Measurements from ENCODE around the gene KAZN. TPM values are rescaled to one million over a fixed set of nuclear protein-coding genes. Genes with fewer than 3 reads are reported as not detected.

Gene KAZN
- total and polyA plus RNA-seq, 8 donors, result 1.2 to 50.7 (median 6.8) TPM

- H3K9me3 ChIP-seq, result no peaks in the 10 kb centered on the region
These were observed 489.9 kb downstream of the KAZN start for GRCh38 chr1:15088281-15088971.

GRCh38 chr1:15089258-15089992 lies 490.9 kb downstream of the KAZN start:
- H3K4me1 ChIP-seq, result peaks cover 14 to 33% (median 29%) of the 10 kb centered on the region in 4 donors
- TF ChIP-seq CTCF (IDR thresholded peaks at IDR 0.05), result no peak
- no peak for TF ChIP-seq POLR2AphosphoS5 (IDR thresholded peaks at IDR 0.05)
- TF ChIP-seq POLR2A (IDR thresholded peaks at IDR 0.05), result no peak
- no peak for TF ChIP-seq EP300 (IDR thresholded peaks at IDR 0.05)
- 23 to 45% (median 39%) methylated on average over 4 of the region's 4 CpGs for WGBS, 5 donors
- H3K27ac ChIP-seq, result peak overlapping the region; percentile 28 to 77 (median 60)
- intact Hi-C loops (cut with DNase I; ENCODE audit: low total_unique reads), result no loop called here
- no peak overlapping the region for H3K4me3 ChIP-seq
- no peaks in the 10 kb centered on the region for H3K36me3 ChIP-seq
- H3K9me3 ChIP-seq, result no peaks in the 10 kb centered on the region
- DNase-seq, result peak; percentile 40 to 73
- no peaks in the 10 kb centered on the region for H3K27me3 ChIP-seq

More at GRCh38 chr1:15088281-15088971, 489.9 kb downstream of the KAZN start:
- WGBS, 5 donors, result 50 to 60% (median 52%) methylated on average over 16 of the region's 16 CpGs
- intact Hi-C loops (cut with DNase I; ENCODE audit: low total_unique reads), result no loop called here
- Histone ChIP-seq H3K4me1 (peaks cover 14 to 33% (median 29%) of the 10 kb centered on the region in 4 donors), H3K36me3 (no peaks in the 10 kb centered on the region), H3K27me3 (no peaks in the 10 kb centered on the region), H3K27ac (peak overlapping the region; percentile 28 to 77 (median 52)), H3K4me3 (no peak overlapping the region)
- no peak for TF ChIP-seq POLR2A (IDR thresholded peaks at IDR 0.05)
- DNase-seq, result peak in 1 of 2 donors; percentile 81

- Histone ChIP-seq H3K27me3 (no peaks in the 10 kb centered on the region), H3K4me3 (no peak overlapping the region), H3K4me1 (peaks cover 14 to 33% (median 29%) of the 10 kb centered on the region in 4 donors), H3K9me3 (no peaks in the 10 kb centered on the region), H3K27ac (peak overlapping the region; percentile 25 to 77 (median 60)), H3K36me3 (no peaks in the 10 kb centered on the region)
- 13 to 43% (median 18%) methylated on average over 12 to 13 of the region's 13 CpGs for WGBS, 5 donors
- intact Hi-C loops (cut with DNase I; ENCODE audit: low total_unique reads), result no loop called here
- TF ChIP-seq EP300 (IDR thresholded peaks at IDR 0.05) (no peak), POLR2AphosphoS5 (IDR thresholded peaks at IDR 0.05) (peak in 2 of 3 donors; percentile 28 to 80), CTCF (IDR thresholded peaks at IDR 0.05) (no peak), POLR2A (IDR thresholded peaks at IDR 0.05) (peak in 1 of 4 donors; percentile 6)
- peak; percentile 95 to 96 for DNase-seq
These were observed 491.9 kb downstream of the KAZN start for GRCh38 chr1:15090373-15090772.

- 87 to 93% (median 90%) methylated on average over 12 to 16 of the region's 16 CpGs for WGBS, 5 donors
- Histone ChIP-seq H3K27ac (no peak overlapping the region), H3K27me3 (peaks cover 0 to 8% (median 0%) of the 10 kb centered on the region in 3 donors), H3K36me3 (no peaks in the 10 kb centered on the region), H3K4me1 (peaks cover 7 to 19% (median 18%) of the 10 kb centered on the region in 4 donors), H3K9me3 (no peaks in the 10 kb centered on the region), H3K4me3 (no peak overlapping the region)
- no peak for DNase-seq
- intact Hi-C loops (cut with DNase I; ENCODE audit: low total_unique reads), result no loop called here
- TF ChIP-seq POLR2A (IDR thresholded peaks at IDR 0.05), result no peak
- TF ChIP-seq EP300 (IDR thresholded peaks at IDR 0.05), result no peak
- TF ChIP-seq CTCF (IDR thresholded peaks at IDR 0.05), result no peak
- no peak for TF ChIP-seq POLR2AphosphoS5 (IDR thresholded peaks at IDR 0.05)
These were observed 495.6 kb downstream of the KAZN start for GRCh38 chr1:15094056-15094455.
